GM19395 (cell line): Measurements from ENCODE around the gene LRRK1.

ENCODE experiments used
- ATAC-seq: cut with Tn5 transposase; IDR thresholded peaks from one replicate; pipeline ENCODE4 v1.9.1; 2021; ENCODE audit warnings: mild to moderate bottlenecking, moderate library complexity; ENCODE audit not compliant: unreplicated experiment

The LRRK1 gene

GRCh38 chr15:101107625-101108460 lies 188.7 kb downstream of the LRRK1 start:
- ATAC-seq = no peak

- ATAC-seq = no peak
These were observed 189.3 kb downstream of the LRRK1 start for GRCh38 chr15:101108461-101108775.

GRCh38 chr15:101108791-101109190 lies 189.6 kb downstream of the LRRK1 start:
- no peak for ATAC-seq

- ATAC-seq = no peak
These were observed 191.8 kb downstream of the LRRK1 start for GRCh38 chr15:101110681-101111569.

- ATAC-seq = no peak
These were observed 192.6 kb downstream of the LRRK1 start for GRCh38 chr15:101111570-101112262.

GRCh38 chr15:101112336-101113113 lies 193.4 kb downstream of the LRRK1 start:
- no peak for ATAC-seq

GRCh38 chr15:101113114-101114005 lies 194.2 kb downstream of the LRRK1 start:
- no peak for ATAC-seq

GRCh38 chr15:101114166-101114565 lies 195.0 kb downstream of the LRRK1 start:
- ATAC-seq = no peak

- no peak for ATAC-seq
These were observed 195.5 kb downstream of the LRRK1 start for GRCh38 chr15:101114610-101115009.

- ATAC-seq = no peak
These were observed 196.2 kb downstream of the LRRK1 start for GRCh38 chr15:101115393-101115785.

GRCh38 chr15:101115786-101116680 lies 196.9 kb downstream of the LRRK1 start:
- ATAC-seq = no peak

GRCh38 chr15:101116681-101116976 lies 197.5 kb downstream of the LRRK1 start:
- ATAC-seq = no peak

- no peak for ATAC-seq
These were observed 199.0 kb downstream of the LRRK1 start for GRCh38 chr15:101118116-101118515.

GRCh38 chr15:101118615-101119014 lies 199.5 kb downstream of the LRRK1 start:
- no peak for ATAC-seq

GRCh38 chr15:101119181-101119580 lies 200.0 kb downstream of the LRRK1 start:
- ATAC-seq = no peak
